BLaER1 treated with 17β-estradiol and CSF1 and Interleukin-3, amounts not matched to agents 10 nM and 100 nM (cell line): ENCODE measurements around the gene CYBC1.
"Not testable (repeated sequence)": the region's sequence is repeated elsewhere in the genome, so short reads cannot be mapped to it uniquely, and the experiment has no call there.

Experiments
- H3K27ac ChIP-seq, 11 experiments: shearing (Covaris generic); formaldehyde crosslinking; 2 replicates each; pipeline ENCODE4 v1.8.1; 2022
- H3K27me3 ChIP-seq, 11 experiments: shearing (Covaris generic); formaldehyde crosslinking; 2 replicates each; pipeline ENCODE4 v1.8.1; 2022
- H3K36me3 ChIP-seq, 11 experiments: shearing (Covaris generic); formaldehyde crosslinking; 2 replicates each; pipeline ENCODE4 v1.8.1; 2022
- H3K4me1 ChIP-seq, 10 experiments: shearing (Covaris generic); formaldehyde crosslinking; 2 replicates each; pipeline ENCODE4 v1.8.1; 2022
- H3K4me2 ChIP-seq, 11 experiments: shearing (Covaris generic); formaldehyde crosslinking; 2 replicates each; pipeline ENCODE4 v1.8.1; 2022
- H3K4me3 ChIP-seq, 10 experiments: shearing (Covaris generic); formaldehyde crosslinking; 2 replicates each; pipeline ENCODE4 v1.8.1; 2022
- H3K9ac ChIP-seq, 11 experiments: shearing (Covaris generic); formaldehyde crosslinking; 2 replicates each; pipeline ENCODE4 v1.8.1; 2022
- H3K9me3 ChIP-seq, 11 experiments: shearing (Covaris generic); formaldehyde crosslinking; replicated peaks in 1 of 11; 2 replicates each; pipeline ENCODE4 v1.8.1; 2022
- H4K20me1 ChIP-seq, 11 experiments: shearing (Covaris generic); formaldehyde crosslinking; 2 replicates each; pipeline ENCODE4 v1.8.1; 2022
- Cebpa-rat ChIP-seq, 11 experiments: shearing (Covaris generic); IDR thresholded peaks; 2 replicates each; pipeline ENCODE4 v1.8.1; 2022

Gene CYBC1

GRCh38 chr17:82470065-82470464 lies 19.5 kb upstream of the CYBC1 start:
- Histone ChIP-seq H3K4me2 (no peak overlapping the region), H4K20me1 (peaks cover 0 to 20% (median 10%) of the 10 kb centered on the region in 11 experiments; a peak in 14 of 22 replicates), H3K9ac (no peak overlapping the region), H3K27ac (no peak overlapping the region), H3K36me3 (peaks cover 94 to 100% (median 97%) of the 10 kb centered on the region in 11 experiments), H3K27me3 (no peaks in the 10 kb centered on the region), H3K4me3 (no peak overlapping the region), H3K4me1 (no peaks in the 10 kb centered on the region), H3K9me3 (no peaks in the 10 kb centered on the region)
- no peak for TF ChIP-seq Cebpa-rat (IDR thresholded peaks at IDR 0.05)

GRCh38 chr17:82468692-82469091 lies 18.1 kb upstream of the CYBC1 start:
- Histone ChIP-seq H4K20me1 (peaks cover 0 to 32% (median 15%) of the 10 kb centered on the region in 11 experiments; a peak in 17 of 22 replicates), H3K27ac (no peak overlapping the region), H3K4me2 (no peak overlapping the region), H3K4me1 (no peaks in the 10 kb centered on the region), H3K9ac (no peak overlapping the region), H3K27me3 (no peaks in the 10 kb centered on the region), H3K9me3 (no peaks in the 10 kb centered on the region), H3K36me3 (peaks cover 94 to 100% (median 97%) of the 10 kb centered on the region in 11 experiments), H3K4me3 (no peak overlapping the region)
- no peak for TF ChIP-seq Cebpa-rat (IDR thresholded peaks at IDR 0.05)

GRCh38 chr17:82465023-82465603 lies 14.6 kb upstream of the CYBC1 start:
- Histone ChIP-seq H3K4me1 (peaks cover 0 to 23% (median 4%) of the 10 kb centered on the region in 10 experiments; a peak in 13 of 20 replicates), H3K27ac (no peak overlapping the region), H3K9me3 (no peaks in the 10 kb centered on the region), H3K9ac (peak overlapping the region in 2 of 11 experiments; percentile 4 to 14; a peak in 1 of 22 replicates), H3K4me3 (no peak overlapping the region), H4K20me1 (peaks cover 7 to 62% (median 40%) of the 10 kb centered on the region in 11 experiments; a peak in 18 of 22 replicates), H3K4me2 (no peak overlapping the region), H3K27me3 (no peaks in the 10 kb centered on the region), H3K36me3 (peaks cover 99 to 100% (median 100%) of the 10 kb centered on the region in 11 experiments)
- no peak for TF ChIP-seq Cebpa-rat (IDR thresholded peaks at IDR 0.05)

GRCh38 chr17:82464567-82464929 lies 14.0 kb upstream of the CYBC1 start:
- Histone ChIP-seq H3K4me2 (no peak overlapping the region), H3K9me3 (no peaks in the 10 kb centered on the region), H3K4me3 (no peak overlapping the region), H3K27me3 (no peaks in the 10 kb centered on the region), H3K27ac (no peak overlapping the region), H3K4me1 (peaks cover 5 to 29% (median 10%) of the 10 kb centered on the region in 10 experiments), H3K36me3 (peaks cover 97 to 100% (median 99%) of the 10 kb centered on the region in 11 experiments), H3K9ac (peak overlapping the region in 1 of 11 experiments; percentile 23; a peak in 2 of 22 replicates), H4K20me1 (peaks cover 7 to 68% (median 42%) of the 10 kb centered on the region in 11 experiments; a peak in 18 of 22 replicates)
- no peak for TF ChIP-seq Cebpa-rat (IDR thresholded peaks at IDR 0.05)

- Histone ChIP-seq H3K27me3 (no peaks in the 10 kb centered on the region), H3K9me3 (no peaks in the 10 kb centered on the region), H3K36me3 (peaks cover 92 to 95% (median 94%) of the 10 kb centered on the region in 11 experiments), H4K20me1 (peaks cover 7 to 73% (median 45%) of the 10 kb centered on the region in 11 experiments; a peak in 18 of 22 replicates), H3K9ac (peak overlapping the region in 4 of 11 experiments; percentile 19 to 44 (median 28); a peak in 5 of 22 replicates), H3K4me3 (no peak overlapping the region), H3K27ac (no peak overlapping the region), H3K4me1 (peaks cover 7 to 33% (median 13%) of the 10 kb centered on the region in 10 experiments), H3K4me2 (no peak overlapping the region)
- no peak for TF ChIP-seq Cebpa-rat (IDR thresholded peaks at IDR 0.05)
Observed at GRCh38 chr17:82463925-82464566, 13.5 kb upstream of the CYBC1 start.

GRCh38 chr17:82463391-82463790 lies 12.8 kb upstream of the CYBC1 start:
- Histone ChIP-seq H3K4me1 (peaks cover 7 to 33% (median 13%) of the 10 kb centered on the region in 10 experiments), H3K9me3 (no peaks in the 10 kb centered on the region), H3K9ac (peak overlapping the region in 4 of 11 experiments; percentile 19 to 44 (median 28); a peak in 4 of 22 replicates), H3K36me3 (peaks cover 85 to 89% (median 87%) of the 10 kb centered on the region in 11 experiments), H3K27ac (no peak overlapping the region), H3K27me3 (no peaks in the 10 kb centered on the region), H3K4me3 (no peak overlapping the region), H4K20me1 (peaks cover 7 to 77% (median 45%) of the 10 kb centered on the region in 11 experiments; a peak in 18 of 22 replicates), H3K4me2 (no peak overlapping the region)
- no peak for TF ChIP-seq Cebpa-rat (IDR thresholded peaks at IDR 0.05)

GRCh38 chr17:82461827-82462524 lies 11.4 kb upstream of the CYBC1 start:
- no peak for TF ChIP-seq Cebpa-rat (IDR thresholded peaks at IDR 0.05)
- H3K4me2 ChIP-seq: 0 out of 22 replicates have a peak overlapping the region, but pooled peaks of 1 of the 11 experiments have one; percentile 4
- H3K27me3 ChIP-seq: no peaks in the 10 kb centered on the region
- H3K27ac ChIP-seq: peak overlapping the region in 2 of 11 experiments; percentile 4 to 22; a peak in 1 of 22 replicates
- peaks cover 71 to 75% (median 73%) of the 10 kb centered on the region in 11 experiments for H3K36me3 ChIP-seq
- peaks cover 7 to 68% (median 45%) of the 10 kb centered on the region in 11 experiments; a peak in 18 of 22 replicates for H4K20me1 ChIP-seq
- peak overlapping the region in 7 of 11 experiments; percentile 1 to 50 (median 30); a peak in 7 of 22 replicates for H3K9ac ChIP-seq
- peaks cover 16 to 43% (median 22%) of the 10 kb centered on the region in 10 experiments for H3K4me1 ChIP-seq
- no peaks in the 10 kb centered on the region for H3K9me3 ChIP-seq
- H3K4me3 ChIP-seq: no peak overlapping the region

GRCh38 chr17:82459936-82460335 lies 9.4 kb upstream of the CYBC1 start:
- Histone ChIP-seq H3K9me3 (peaks cover 0 to 13% (median 2%) of the 10 kb centered on the region in 11 experiments; a peak in 12 of 22 replicates), H3K27ac (peak overlapping the region in 4 of 11 experiments; percentile 95 to 99 (median 98); a peak in 4 of 22 replicates), H3K36me3 (peaks cover 51 to 58% (median 52%) of the 10 kb centered on the region in 11 experiments), H3K4me1 (peaks cover 19 to 50% (median 31%) of the 10 kb centered on the region in 10 experiments), H3K9ac (peak overlapping the region; percentile 94 to 99 (median 97); a peak in 21 of 22 replicates), H4K20me1 (peaks cover 7 to 56% (median 35%) of the 10 kb centered on the region in 11 experiments; a peak in 17 of 22 replicates), H3K4me2 (peak overlapping the region; percentile 82 to 96 (median 90)), H3K4me3 (peak overlapping the region; percentile 80 to 99 (median 90); a peak in 18 of 20 replicates)
- H3K27me3 ChIP-seq: not testable (repeated sequence)
